GM21737 (cell line): Measurements from ENCODE around the gene TBC1D3E.
"Not testable (repeated sequence)": the region's sequence is repeated elsewhere in the genome, so short reads cannot be mapped to it uniquely, and the experiment has no call there.

Source experiments
- ATAC-seq: cut with Tn5 transposase; IDR thresholded peaks from one replicate; pipeline ENCODE4 v1.9.1; 2021; ENCODE audit warnings: mild to moderate bottlenecking, moderate library complexity; ENCODE audit not compliant: unreplicated experiment

The TBC1D3E gene

DNA sequence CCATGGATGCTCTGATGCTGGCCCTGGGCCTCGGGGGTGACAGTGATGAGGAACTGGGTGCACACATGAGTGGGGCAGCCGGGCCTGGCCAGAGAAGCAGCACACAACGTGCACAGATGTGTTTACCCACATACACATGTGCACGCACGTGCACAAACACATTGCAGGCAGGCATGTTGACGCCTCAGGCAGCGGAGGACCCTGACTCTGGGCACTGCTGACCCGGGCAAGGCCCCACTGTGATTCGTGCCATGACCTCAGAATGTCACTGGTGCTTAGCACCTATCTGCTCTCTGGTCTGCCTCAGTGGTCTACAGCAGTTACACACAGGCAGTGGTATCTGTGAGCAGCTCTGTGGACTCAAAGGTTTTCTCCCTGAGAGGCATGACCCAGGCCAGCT, at the start of gene TBC1D3E:
Gene TBC1D3E, plus strand, starts transcription at position 301 of the 400 bp plus-strand sequence. CDS start 1,545 bp downstream, outside the sequence.
- not testable (repeated sequence) for ATAC-seq

DNA sequence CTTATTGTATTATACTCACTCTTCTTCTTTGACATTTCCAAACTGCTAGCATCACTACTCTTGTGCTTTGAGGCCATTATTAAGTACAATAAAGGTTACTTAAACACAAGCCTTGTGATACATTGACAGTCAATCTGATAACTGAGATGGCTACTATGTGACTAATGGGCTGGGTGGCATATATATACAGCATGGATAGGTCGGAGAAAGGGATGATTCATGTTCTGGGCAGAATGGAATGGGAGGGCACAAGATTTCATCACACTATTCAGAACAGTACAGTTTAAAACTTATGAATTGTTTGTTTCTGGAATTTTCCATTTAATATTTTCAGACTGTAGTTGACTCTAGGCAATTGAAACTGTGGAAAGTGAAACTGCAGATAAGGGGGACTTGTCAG, 40.4 kb upstream of the TBC1D3E start:
- ATAC-seq = not testable (repeated sequence)

DNA sequence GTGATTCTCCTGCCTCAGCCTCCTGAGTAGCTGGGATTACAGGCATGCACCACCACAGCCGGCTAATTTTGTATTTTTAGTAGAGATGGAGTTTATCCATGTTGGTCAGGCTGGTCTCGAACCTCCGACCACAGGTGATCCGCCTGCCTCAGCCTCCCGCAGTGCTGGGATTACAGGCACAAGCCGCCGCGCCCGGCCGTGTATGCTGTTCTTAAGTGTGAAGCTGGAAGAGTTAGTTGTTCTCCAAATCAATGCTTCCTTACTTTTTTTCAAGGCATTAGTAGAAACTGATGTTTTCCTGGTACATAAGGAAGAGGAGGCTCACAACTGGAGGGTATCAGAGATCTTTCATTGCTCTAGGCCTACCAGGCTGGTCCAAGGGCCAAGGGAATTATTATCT, 39.6 kb upstream of the TBC1D3E start:
- ATAC-seq = not testable (repeated sequence)

DNA sequence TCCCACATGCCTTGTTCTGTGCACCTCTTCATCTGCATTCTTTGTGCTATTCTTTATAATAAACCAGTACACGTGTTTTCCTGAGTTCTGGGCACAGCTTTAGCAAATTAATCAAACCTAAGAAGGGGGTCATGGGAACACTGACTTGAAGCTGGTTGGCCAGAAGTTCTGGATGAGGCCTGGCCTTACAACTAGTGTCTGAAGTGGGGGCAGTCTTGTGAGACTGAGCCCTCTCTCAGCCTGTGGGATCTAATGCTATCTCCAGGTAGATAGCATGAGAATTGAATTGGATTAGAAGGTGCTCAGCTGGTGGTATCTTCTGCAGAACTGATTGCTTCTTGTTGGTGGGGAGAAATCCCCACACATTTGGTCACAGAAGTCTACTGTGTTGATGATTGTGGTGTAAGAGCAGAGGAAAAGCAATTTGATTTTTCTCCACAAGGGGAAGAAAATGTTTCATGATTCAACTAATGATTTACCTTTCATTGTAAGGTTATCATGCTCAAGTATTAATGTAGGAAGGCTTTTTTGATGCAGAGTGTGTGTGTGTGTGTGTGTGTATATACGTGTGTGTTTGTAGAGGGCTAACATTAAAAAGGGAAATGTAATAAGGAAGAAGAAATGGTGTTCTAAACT, 33.6 kb upstream of the TBC1D3E start:
- not testable (repeated sequence) for ATAC-seq

DNA sequence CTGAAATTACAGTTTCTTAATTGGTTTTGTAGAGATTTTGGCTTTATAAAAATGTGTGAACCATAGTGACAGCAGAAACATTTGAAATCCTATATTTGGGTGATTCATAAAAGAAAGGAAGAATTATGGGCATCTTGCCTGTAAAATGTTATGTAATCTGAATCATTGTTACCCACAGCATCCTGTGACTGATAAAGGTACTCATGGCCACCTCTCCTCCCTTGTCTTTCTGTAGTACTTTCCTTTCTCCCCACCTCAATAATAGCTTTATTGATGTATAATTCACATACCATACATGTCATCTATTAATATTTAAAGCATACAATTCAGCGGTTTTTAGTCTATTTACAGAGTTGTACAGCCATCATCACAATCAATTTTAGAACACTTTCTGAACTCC, 28.5 kb upstream of the TBC1D3E start:
- ATAC-seq = not testable (repeated sequence)

DNA sequence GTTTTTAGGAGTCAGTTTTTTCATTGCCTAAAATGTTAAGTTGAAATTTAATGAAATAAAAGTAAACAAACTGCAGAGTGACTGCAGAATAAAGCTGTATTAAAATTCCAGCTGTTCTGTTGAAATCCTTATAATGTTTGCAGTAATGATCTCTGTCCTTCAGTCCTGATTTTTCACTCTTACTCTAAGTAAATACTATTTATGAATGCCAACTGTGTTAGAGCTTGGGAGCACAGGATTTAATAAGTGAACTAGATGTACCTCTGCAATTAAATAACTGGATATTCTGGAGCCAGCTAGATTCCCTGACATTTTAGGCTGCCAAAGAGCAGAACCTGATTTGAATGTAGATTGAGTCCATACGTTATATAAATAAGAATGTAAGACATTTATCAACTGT, 7.9 kb upstream of the TBC1D3E start:
- ATAC-seq = not testable (repeated sequence)

DNA sequence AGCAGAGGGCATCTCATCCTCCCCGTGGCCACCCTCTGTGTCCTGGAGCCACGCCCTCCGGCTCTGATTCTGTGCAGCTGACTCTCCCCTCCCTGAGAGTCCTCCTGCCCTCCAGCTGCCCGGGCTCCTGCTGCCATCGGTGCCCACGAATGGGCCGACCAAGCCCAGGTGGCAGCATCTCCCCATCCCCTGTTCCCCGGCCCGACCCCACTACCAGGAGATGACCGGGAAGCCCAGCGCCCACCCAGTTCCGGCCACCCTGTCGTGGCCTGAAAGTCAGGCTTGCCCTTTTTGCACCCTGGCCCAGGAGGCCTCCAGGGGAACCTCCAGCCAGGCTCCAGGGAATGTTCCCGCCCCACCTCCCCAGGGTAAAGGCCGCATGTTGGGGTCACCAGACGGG, 7.1 kb downstream of the TBC1D3E start:
- not testable (repeated sequence) for ATAC-seq
